GM19351 (cell line): ENCODE data around the gene BMX.

ENCODE experiments used
- ATAC-seq: cut with Tn5 transposase; IDR thresholded peaks from one replicate; pipeline ENCODE4 v1.9.1; 2021; ENCODE audit warnings: mild to moderate bottlenecking, moderate library complexity; ENCODE audit not compliant: unreplicated experiment

Gene BMX

GRCh38 chrX:15500497-15500966, at the start of gene BMX:
BMX (plus strand) TSS chrX:15500807; CDS start chrX:15508354, 7,547 bp downstream.
- ATAC-seq = no peak

- no peak for ATAC-seq
Measured at GRCh38 chrX:15451913-15452312, 48.7 kb upstream of the BMX start.

- ATAC-seq = no peak
Measured at GRCh38 chrX:15464704-15465103, 35.9 kb upstream of the BMX start.

GRCh38 chrX:15465347-15465746, 35.3 kb upstream of the BMX start:
- ATAC-seq = peak; percentile 77

GRCh38 chrX:15465896-15466651, 34.5 kb upstream of the BMX start:
- no peak for ATAC-seq

- ATAC-seq = no peak
Measured at GRCh38 chrX:15468036-15468435, 32.6 kb upstream of the BMX start.

GRCh38 chrX:15469613-15470012, 31.0 kb upstream of the BMX start:
- no peak for ATAC-seq

- ATAC-seq = peak; percentile 80
Measured at GRCh38 chrX:15471028-15471427, 29.6 kb upstream of the BMX start.

- no peak for ATAC-seq
Measured at GRCh38 chrX:15472531-15472930, 28.1 kb upstream of the BMX start.

GRCh38 chrX:15474028-15474427, 26.6 kb upstream of the BMX start:
- ATAC-seq = no peak

- no peak for ATAC-seq
Measured at GRCh38 chrX:15475021-15475420, 25.6 kb upstream of the BMX start.

GRCh38 chrX:15475486-15475885, 25.1 kb upstream of the BMX start:
- ATAC-seq = no peak

GRCh38 chrX:15483891-15484290, 16.7 kb upstream of the BMX start:
- no peak for ATAC-seq

- no peak for ATAC-seq
Measured at GRCh38 chrX:15492469-15492868, 8.1 kb upstream of the BMX start.

- peak; percentile 93 for ATAC-seq
Measured at GRCh38 chrX:15493118-15493962, 7.3 kb upstream of the BMX start, which contains the start of gene PIR. PIR (minus strand) TSS chrX:15493333; CDS start chrX:15491257, 2,076 bp downstream.

- no peak for ATAC-seq
Measured at GRCh38 chrX:15495801-15496200, 4.8 kb upstream of the BMX start.

GRCh38 chrX:15496824-15497223, 3.8 kb upstream of the BMX start:
- ATAC-seq = no peak

- peak; percentile 40 for ATAC-seq
Measured at GRCh38 chrX:15497865-15498264, 2.7 kb upstream of the BMX start.

GRCh38 chrX:15498741-15499140, 1.9 kb upstream of the BMX start:
- no peak for ATAC-seq

GRCh38 chrX:15499976-15500375, 631 bp upstream of the BMX start:
- ATAC-seq = no peak

GRCh38 chrX:15501506-15501905, 899 bp downstream of the BMX start:
- ATAC-seq = no peak

GRCh38 chrX:15504661-15505060, 4.1 kb downstream of the BMX start:
- ATAC-seq = no peak
